GM19452 (cell line): ENCODE results near the gene EPX.

Source experiments
- ATAC-seq: cut with Tn5 transposase; IDR thresholded peaks from one replicate; pipeline ENCODE4 v1.9.1; 2021; ENCODE audit not compliant: unreplicated experiment

EPX gene

GRCh38 chr17:58250344-58251011, 58.0 kb downstream of the EPX start:
- no peak for ATAC-seq

GRCh38 chr17:58252141-58252540, 59.6 kb downstream of the EPX start:
- no peak for ATAC-seq

- no peak for ATAC-seq
Measured at GRCh38 chr17:58253082-58253481, 60.6 kb downstream of the EPX start.
